Cortex of kidney (tissue), 1 donor: ENCODE results near the gene MMP10.

Experiments used
- DNase-seq: peaks from one replicate; lab custom pipeline; 2025; lab: John Stamatoyannopoulos, UW

The MMP10 gene

DNA sequence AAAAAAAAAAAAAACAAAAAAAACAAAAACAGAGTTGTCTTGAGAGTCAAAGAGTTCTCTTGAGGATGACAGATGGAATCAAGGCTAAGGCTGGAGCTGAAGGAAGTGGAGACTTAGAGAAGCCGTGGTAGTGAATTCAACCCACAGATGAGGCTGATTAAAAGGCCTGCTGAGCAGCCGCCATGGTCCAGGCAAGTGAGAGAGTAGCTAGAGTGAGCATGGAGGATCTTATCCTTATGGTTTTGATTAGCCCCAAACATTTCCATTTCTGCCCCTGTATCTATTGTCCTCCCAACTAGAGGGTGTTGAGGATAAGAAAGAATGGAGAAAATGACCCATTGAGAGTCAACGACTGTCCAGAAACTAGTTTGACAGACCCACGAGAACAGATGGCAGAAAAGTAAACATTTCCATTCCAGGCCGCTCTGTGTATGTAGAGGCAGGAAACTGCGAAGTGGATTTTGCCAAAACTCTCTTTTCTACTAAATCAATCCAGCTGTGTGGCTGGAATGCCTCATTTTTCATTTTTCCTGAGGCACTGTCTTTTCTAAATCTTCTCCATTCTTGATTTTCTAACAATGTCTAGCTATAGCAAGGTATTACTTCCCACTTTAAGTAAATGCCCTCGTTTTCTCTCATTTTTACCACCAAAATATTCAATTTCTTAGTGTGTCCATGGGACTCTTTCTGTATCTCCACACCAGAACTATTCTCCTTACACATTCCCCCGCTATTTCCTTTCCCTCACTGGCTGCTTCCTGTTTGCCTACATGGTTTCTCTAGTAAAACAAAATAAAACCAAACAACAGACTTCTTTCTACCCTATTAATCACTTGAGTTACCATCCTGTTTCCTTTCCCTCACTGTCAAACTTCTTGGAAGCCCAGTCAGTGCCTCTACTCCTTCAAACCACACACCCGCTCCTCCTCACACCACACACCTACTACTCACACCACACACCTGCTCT is 50.3 kb downstream of the MMP10 start:
- DNase-seq: no peak

DNA sequence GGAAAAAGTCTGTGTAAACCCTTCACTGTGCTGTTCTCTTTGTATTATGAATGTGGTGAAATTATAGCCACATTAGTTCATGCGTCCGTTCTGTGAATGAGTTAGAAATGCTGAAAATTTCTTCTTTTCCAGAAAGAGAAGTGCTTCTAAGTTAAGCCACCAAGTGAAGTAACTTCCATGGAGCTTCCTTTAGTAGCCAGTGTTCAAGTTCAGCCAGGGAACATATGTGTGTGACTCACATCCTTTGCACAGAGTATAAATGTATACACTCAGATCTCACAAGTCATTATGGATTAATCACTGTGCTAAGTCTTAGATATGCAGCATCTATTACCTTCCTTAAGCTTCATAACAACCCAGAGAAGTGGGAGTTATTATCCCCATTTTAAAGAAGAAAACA is 52.5 kb downstream of the MMP10 start:
- DNase-seq: no peak

DNA sequence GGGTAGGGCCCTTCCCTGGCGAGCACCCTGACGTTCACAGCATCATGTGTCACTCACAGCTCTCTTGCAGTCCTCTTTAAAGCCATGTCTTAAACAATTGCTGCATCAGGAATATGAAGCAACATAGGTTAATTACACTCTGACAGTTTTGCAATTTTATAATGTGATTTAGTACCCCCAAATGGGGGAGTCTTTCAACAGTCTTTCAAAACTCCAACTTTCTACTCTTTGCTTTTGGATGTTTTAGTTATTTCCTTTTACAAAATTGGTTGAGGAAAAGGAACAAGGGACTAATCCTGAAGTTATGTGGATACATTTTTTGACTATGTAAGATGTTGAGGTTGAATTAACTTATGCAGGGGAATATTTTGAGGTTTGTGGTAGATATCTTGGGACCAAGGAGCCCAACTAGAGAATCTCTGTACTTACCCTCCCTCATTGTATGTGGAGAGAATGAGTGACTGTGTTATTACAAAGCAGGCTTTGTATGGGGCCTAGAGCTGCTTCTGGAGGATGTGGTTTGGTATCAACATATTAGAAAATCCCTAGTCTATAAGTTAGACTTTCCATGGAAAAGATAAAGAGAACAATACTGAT is 55.4 kb downstream of the MMP10 start, which contains the start of gene MMP8:
Gene MMP8, minus strand, starts transcription at position 51 of the 597 bp plus-strand sequence. CDS start 99 bp downstream, outside the sequence.
- no peak for DNase-seq

DNA sequence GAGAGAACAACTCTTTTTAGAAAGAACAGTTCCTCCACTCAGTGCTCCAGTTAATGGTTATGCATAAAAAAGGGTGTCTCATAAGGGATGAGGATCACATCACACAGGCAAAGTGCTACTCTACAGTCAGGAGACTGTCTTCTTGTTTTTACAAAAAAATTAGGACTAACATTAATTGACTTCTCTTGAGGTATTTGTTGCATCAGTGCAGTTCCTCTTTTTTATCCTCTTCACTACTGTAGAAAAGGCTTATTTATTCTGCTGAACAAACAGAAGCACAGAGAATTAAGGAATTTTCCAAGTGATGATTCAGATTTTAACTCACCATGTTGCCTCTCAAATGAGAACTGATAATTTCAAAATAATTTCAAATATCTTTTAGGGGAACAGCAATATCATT is 57.6 kb downstream of the MMP10 start:
- DNase-seq: no peak
